ENCODE data around the gene CHST12.
"Not testable (repeated sequence)": the region's sequence is repeated elsewhere in the genome, so short reads cannot be mapped to it uniquely, and the experiment has no call there.

The CHST12 gene

GRCh38 chr7:2403718-2404648 lies 572 bp downstream of the CHST12 start:
- peak; percentile 17 for DNase-seq (ENCODE audit: low read depth)

- no peak for DNase-seq (ENCODE audit: low read depth)
Observed at GRCh38 chr7:2404714-2405119, 1.3 kb downstream of the CHST12 start.

DNA sequence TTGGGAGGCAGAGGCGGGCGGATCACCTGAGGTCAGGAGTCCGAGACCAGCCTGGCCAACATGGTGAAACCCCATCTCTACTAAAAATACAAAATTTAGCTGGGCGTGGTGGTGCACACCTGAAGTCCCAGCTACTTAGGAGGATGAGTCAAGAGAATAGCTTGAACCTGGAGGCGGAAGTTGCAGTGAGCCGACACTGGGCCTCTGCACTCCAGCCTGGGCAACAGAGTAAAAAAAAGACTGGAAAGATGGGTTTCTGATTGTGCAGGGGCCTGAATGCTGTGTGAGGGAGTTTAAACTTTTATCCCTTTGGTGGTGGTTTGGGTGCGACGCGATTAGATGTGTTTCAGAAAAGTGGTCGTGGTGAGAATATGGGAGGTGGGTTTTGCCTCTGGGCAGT lies 1.8 kb downstream of the CHST12 start:
- no peak for DNase-seq (ENCODE audit: low read depth)

- peak; percentile 40 for DNase-seq (ENCODE audit: low read depth)
Observed at GRCh38 chr7:2405601-2406345, 2.4 kb downstream of the CHST12 start.

- no peak for DNase-seq (ENCODE audit: low read depth)
Observed at GRCh38 chr7:2409745-2410414, 6.5 kb downstream of the CHST12 start.

DNA sequence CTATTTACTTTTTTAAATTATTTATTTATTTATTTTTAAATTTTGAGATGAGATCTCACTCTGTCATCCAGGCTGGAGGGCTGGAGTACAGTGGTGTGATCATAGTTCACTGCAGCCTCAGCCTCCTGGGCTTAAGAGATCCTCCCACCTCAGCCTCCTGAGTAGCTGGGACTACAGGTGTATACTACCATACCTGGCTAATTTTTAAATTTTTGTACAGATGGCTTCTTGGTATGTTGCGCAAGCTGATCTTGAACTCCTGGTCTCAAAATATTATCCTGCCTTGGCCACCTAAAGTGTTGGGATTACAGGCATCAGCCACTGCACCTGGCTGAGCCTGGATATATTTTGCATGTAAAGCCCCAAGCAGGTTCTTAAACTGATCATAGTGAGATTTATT lies 7.6 kb downstream of the CHST12 start:
- DNase-seq (ENCODE audit: low read depth) = no peak

- DNase-seq (ENCODE audit: low read depth) = no peak
Observed at GRCh38 chr7:2411815-2412586, 8.6 kb downstream of the CHST12 start.

- DNase-seq (ENCODE audit: low read depth) = no peak
Observed at GRCh38 chr7:2412587-2413201, 9.3 kb downstream of the CHST12 start.

DNA sequence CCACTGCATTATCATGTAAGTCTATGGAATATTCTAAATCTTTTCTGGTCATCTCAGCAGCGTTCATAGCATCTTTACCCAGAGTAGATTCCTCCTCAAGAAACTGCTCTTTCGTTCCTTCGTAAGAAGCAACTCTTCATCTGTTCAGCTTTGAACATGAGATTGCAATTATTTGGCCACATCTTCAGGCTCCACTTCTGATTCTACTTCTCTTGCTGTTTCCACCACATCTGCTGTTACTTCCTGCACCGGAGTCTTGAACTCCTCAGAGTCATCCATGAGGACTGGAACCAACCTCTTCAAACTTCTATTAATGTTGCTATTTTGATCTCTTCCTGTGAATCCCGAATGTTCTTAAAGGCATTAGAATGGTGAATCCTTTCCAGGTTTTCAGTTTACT lies 12.7 kb downstream of the CHST12 start:
- DNase-seq (ENCODE audit: low read depth) = no peak

DNA sequence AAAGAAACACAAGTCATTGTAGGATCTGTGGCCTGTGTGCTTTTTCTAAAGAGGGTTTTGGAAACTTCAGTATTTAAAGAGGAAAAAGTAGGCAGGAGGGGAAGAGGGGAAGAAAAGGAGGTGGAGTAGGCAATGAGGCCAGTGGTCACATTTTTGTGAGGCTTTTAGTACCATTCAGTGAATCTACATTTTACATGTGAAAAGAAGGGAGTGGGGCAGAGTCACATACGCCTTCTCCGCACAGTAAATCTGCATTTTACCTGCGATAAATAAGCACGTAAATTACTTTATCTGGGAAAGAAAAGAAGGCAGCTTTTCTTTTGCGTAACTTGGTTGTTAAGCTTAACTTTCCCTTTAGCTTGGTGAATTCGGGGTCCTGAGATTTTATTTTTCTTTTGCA lies 13.2 kb downstream of the CHST12 start:
- DNase-seq (ENCODE audit: low read depth) = no peak

GRCh38 chr7:2417178-2417577 lies 13.8 kb downstream of the CHST12 start:
- DNase-seq (ENCODE audit: low read depth) = not testable (repeated sequence)

DNA sequence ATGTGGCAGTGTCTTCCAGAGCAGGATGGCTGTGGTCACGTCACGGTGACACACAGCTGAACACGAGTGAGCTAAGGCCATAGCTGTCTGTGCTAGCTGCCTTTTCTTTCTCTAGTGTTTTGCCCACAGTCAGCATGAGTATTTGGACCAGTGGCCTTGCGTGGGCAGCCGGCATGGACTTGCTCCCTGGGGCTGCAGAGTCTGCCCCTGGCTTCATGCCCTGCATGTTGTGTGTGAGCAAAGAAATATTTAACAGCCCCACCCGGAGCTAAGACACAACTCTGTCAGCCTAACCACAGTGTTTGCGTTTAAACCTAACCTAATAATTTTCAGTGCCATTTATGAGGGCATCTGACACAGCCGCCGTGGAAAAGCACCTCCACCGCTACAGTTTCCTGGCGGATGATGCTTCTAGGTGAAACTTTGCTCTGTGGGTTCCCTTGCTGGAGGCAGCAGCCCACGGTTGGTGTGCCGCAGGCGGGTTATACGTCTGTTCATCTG lies 14.6 kb downstream of the CHST12 start:
- peak; percentile 51 for DNase-seq (ENCODE audit: low read depth)

- no peak for DNase-seq (ENCODE audit: low read depth)
Observed at GRCh38 chr7:2420216-2420933, 17.0 kb downstream of the CHST12 start.

GRCh38 chr7:2421943-2422310 lies 18.5 kb downstream of the CHST12 start:
- DNase-seq (ENCODE audit: low read depth) = no peak

DNA sequence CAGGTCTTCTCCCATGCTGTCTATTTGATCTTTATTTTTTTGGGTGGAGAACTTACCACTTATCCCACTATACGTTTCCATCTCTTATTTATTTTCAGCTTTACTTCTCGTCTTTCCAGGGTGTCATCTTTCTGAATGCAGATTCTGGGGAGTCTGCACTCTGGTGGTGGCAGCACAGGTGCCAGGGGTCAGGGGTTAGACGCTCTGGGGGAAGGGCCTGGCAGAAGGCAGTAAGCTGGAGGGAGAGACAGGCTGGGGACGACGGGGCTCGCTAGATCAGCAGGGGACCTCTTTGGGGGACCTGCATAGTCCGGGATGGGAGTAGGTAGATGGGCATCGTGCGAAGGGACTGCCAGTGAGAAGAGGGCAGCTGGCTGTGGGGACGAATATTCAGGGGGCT lies 22.3 kb downstream of the CHST12 start:
- no peak for DNase-seq (ENCODE audit: low read depth)

DNA sequence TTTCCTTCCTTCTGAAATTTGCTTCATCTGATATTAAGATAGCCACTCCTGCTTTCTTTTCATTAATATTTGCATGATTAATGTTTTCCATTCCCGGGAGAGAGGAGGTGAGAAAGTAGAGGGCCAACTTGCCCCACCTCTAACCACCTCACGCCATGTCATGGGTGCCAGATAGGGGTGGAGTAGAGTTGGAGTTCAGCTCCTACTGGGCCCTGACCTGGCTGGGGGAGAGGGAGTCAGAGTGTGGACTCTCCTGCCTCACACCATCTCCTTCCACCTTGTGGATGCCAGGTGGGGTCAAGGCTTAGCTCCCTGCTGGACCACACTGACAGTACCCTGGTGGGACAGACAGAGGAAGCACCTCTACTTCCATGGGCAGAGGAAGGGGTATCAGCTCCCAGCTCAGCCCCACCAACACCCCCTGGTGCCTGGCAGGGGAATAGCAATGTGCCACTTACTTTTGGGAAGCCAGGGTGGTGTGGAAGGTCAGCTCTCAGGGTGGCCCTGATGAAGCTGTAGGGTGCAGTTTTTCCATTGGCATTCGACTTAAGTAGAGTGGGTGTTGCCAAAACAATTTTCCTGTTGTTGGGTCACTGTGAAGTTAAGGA lies 28.0 kb downstream of the CHST12 start:
- no peak for DNase-seq (ENCODE audit: low read depth)

- no peak for DNase-seq (ENCODE audit: low read depth)
Observed at GRCh38 chr7:2432910-2433712, 29.7 kb downstream of the CHST12 start.

- no peak for DNase-seq (ENCODE audit: low read depth)
Observed at GRCh38 chr7:2433713-2434550, 30.5 kb downstream of the CHST12 start.
